BLaER1 treated with 17β-estradiol and CSF1 and Interleukin-3, amounts not matched to agents 10 nM and 100 nM (cell line): ENCODE measurements around the gene ATXN2.
"Not testable (repeated sequence)": the region's sequence is repeated elsewhere in the genome, so short reads cannot be mapped to it uniquely, and the experiment has no call there.

Source experiments
- H3K27ac ChIP-seq, 11 experiments: shearing (Covaris generic); formaldehyde crosslinking; 2 replicates each; pipeline ENCODE4 v1.8.1; 2022
- H3K27me3 ChIP-seq, 11 experiments: shearing (Covaris generic); formaldehyde crosslinking; 2 replicates each; pipeline ENCODE4 v1.8.1; 2022
- H3K36me3 ChIP-seq, 11 experiments: shearing (Covaris generic); formaldehyde crosslinking; 2 replicates each; pipeline ENCODE4 v1.8.1; 2022
- H3K4me1 ChIP-seq, 10 experiments: shearing (Covaris generic); formaldehyde crosslinking; 2 replicates each; pipeline ENCODE4 v1.8.1; 2022
- H3K4me2 ChIP-seq, 11 experiments: shearing (Covaris generic); formaldehyde crosslinking; 2 replicates each; pipeline ENCODE4 v1.8.1; 2022
- H3K4me3 ChIP-seq, 10 experiments: shearing (Covaris generic); formaldehyde crosslinking; 2 replicates each; pipeline ENCODE4 v1.8.1; 2022
- H3K9ac ChIP-seq, 11 experiments: shearing (Covaris generic); formaldehyde crosslinking; 2 replicates each; pipeline ENCODE4 v1.8.1; 2022
- H3K9me3 ChIP-seq, 11 experiments: shearing (Covaris generic); formaldehyde crosslinking; replicated peaks in 1 of 11; 2 replicates each; pipeline ENCODE4 v1.8.1; 2022
- H4K20me1 ChIP-seq, 11 experiments: shearing (Covaris generic); formaldehyde crosslinking; 2 replicates each; pipeline ENCODE4 v1.8.1; 2022
- Cebpa-rat ChIP-seq, 11 experiments: shearing (Covaris generic); IDR thresholded peaks; 2 replicates each; pipeline ENCODE4 v1.8.1; 2022

The ATXN2 gene

DNA sequence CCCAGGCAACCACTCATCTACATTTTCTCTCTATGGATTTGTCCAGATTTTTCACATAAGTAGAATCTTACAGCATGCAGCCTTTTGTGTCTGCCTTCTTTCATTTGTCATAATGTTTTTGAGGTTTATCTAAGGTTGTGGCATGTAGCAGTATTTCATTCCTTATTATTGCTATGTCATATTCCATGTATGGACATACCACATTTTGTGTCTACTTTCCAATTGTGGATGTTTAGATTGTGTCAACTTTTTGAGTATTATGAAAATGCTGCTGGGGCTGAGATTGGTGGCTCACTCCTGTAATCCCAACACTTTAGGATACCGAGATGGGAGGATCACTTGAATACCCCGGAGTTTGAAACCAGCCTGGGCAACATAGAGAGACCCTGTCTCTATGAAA, 3.2 kb upstream of the ATXN2 start:
- no peak overlapping the region for H3K4me2 ChIP-seq
- no peaks in the 10 kb centered on the region for H3K36me3 ChIP-seq
- H3K27ac ChIP-seq = no peak overlapping the region
- no peaks in the 10 kb centered on the region for H3K27me3 ChIP-seq
- TF ChIP-seq Cebpa-rat (IDR thresholded peaks at IDR 0.05) = no peak
- no peak overlapping the region for H3K4me3 ChIP-seq
- peaks cover 8 to 15% (median 12%) of the 10 kb centered on the region in 10 experiments for H3K4me1 ChIP-seq
- no peak overlapping the region for H3K9ac ChIP-seq
- peaks cover 0 to 7% (median 0%) of the 10 kb centered on the region in 11 experiments; a peak in 3 of 22 replicates for H3K9me3 ChIP-seq
- H4K20me1 ChIP-seq = peaks cover 3 to 12% (median 7%) of the 10 kb centered on the region in 11 experiments; a peak in 15 of 22 replicates

DNA sequence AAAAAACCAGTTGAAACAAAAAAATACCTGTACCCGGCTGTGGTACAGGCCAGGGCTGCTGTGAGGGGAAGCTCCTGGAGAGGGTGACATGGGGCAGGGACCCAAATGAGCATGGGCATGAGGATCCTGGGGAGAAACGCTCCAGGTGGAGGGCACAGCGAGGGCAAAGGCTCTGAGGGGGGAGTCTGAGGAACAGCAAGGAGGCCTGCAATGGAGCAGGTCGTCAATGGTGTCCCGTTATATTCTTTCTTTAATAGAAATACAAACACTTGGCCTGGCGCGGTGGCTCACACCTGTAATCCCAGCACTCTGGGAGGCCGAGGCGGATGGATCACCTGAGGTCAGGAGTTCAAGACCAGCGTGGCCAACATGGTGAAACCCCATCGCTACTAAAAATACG, 1.9 kb upstream of the ATXN2 start:
- H3K4me1 ChIP-seq = peaks cover 17 to 23% (median 21%) of the 10 kb centered on the region in 10 experiments
- H3K4me2 ChIP-seq = peak overlapping the region in 2 of 11 experiments; percentile 95; a peak in 2 of 22 replicates
- H3K27ac ChIP-seq, H3K9me3 ChIP-seq, H3K4me3 ChIP-seq, H3K36me3 ChIP-seq, H3K27me3 ChIP-seq, H3K9ac ChIP-seq: not testable (repeated sequence)
- H4K20me1 ChIP-seq = peaks cover 16 to 26% (median 20%) of the 10 kb centered on the region in 11 experiments

DNA sequence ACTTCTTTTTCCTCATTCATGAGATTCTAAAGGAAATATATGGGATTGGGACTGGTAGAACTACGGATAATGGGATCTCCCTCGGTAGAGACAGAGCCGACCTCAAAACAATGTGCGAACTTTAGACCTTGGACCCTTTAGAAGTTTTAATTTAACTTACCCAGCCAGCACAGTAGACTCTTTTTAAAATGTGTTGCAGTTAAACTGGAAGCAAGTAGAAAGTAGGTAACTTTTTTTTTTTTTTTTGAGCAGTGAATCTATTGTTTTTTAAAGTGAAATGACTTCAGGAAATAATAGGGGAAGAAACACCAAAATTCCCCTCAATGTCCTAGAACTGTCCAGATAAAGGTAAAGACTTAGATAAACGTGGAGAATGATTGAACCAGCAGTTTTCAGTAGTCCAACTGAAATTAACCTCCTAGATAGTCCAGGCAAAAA, 1.1 kb upstream of the ATXN2 start:
- Histone ChIP-seq H3K9ac (peak overlapping the region; percentile 98 to 99 (median 99)), H3K27me3 (no peaks in the 10 kb centered on the region), H4K20me1 (peaks cover 24 to 34% (median 28%) of the 10 kb centered on the region in 11 experiments), H3K4me3 (peak overlapping the region; percentile 81 to 100 (median 94)), H3K4me2 (peak overlapping the region; percentile 90 to 99 (median 95)), H3K9me3 (peaks cover 0 to 7% (median 0%) of the 10 kb centered on the region in 11 experiments; a peak in 3 of 22 replicates), H3K27ac (peak overlapping the region; percentile 98 to 100 (median 99); a peak in 21 of 22 replicates), H3K36me3 (peaks cover 0 to 3% (median 0%) of the 10 kb centered on the region in 11 experiments; a peak in 4 of 22 replicates), H3K4me1 (peaks cover 24 to 31% (median 29%) of the 10 kb centered on the region in 10 experiments)
- TF ChIP-seq Cebpa-rat (IDR thresholded peaks at IDR 0.05) = no peak

DNA sequence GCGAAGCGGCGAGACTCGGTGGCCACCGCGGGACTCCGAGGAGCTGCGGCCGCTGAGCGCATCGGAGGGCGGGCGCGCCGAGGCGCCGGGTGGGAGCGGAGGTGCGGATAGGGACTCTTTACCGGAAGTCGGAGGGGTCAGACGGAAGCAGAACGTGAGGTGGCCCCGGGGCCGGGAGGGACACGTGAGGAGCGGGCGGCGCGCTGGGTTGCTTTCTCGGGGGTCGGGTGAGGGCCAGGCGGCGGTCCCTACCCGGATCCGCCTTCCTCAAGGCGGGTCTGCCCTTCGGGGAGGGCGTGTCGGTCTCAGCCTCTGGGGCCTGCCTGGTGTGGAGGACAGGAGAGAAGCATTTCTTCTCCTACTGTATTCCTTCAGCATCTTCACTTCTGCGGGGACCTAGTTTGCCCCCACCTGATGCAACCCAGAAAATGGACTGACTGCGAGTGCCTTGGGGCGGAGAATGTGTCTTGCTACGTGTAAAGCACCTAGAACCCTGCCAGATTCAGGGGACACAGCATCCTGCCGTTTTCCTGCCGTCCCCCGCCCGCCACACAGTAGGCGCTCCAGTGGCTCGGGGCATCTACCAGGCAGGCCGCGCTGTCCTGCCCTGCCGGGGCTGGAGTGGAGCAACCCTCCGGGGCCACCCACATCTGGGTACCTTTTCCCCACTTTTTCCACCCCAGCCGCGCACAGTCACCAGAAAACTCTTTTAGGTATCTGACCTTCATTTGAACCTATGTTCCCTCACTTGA, 514 bp upstream of the ATXN2 start:
- Histone ChIP-seq H3K9ac (peak overlapping the region; percentile 98 to 99 (median 99)), H3K4me1 (peaks cover 30 to 37% (median 34%) of the 10 kb centered on the region in 10 experiments), H3K4me2 (peak overlapping the region; percentile 90 to 99 (median 95)), H3K36me3 (peaks cover 0 to 7% (median 0%) of the 10 kb centered on the region in 11 experiments; a peak in 4 of 22 replicates), H4K20me1 (peaks cover 30 to 40% (median 34%) of the 10 kb centered on the region in 11 experiments), H3K9me3 (peaks cover 0 to 7% (median 0%) of the 10 kb centered on the region in 11 experiments; a peak in 3 of 22 replicates), H3K4me3 (peak overlapping the region; percentile 81 to 100 (median 94)), H3K27me3 (no peaks in the 10 kb centered on the region), H3K27ac (peak overlapping the region; percentile 98 to 100 (median 99))
- TF ChIP-seq Cebpa-rat (IDR thresholded peaks at IDR 0.05) = no peak

DNA sequence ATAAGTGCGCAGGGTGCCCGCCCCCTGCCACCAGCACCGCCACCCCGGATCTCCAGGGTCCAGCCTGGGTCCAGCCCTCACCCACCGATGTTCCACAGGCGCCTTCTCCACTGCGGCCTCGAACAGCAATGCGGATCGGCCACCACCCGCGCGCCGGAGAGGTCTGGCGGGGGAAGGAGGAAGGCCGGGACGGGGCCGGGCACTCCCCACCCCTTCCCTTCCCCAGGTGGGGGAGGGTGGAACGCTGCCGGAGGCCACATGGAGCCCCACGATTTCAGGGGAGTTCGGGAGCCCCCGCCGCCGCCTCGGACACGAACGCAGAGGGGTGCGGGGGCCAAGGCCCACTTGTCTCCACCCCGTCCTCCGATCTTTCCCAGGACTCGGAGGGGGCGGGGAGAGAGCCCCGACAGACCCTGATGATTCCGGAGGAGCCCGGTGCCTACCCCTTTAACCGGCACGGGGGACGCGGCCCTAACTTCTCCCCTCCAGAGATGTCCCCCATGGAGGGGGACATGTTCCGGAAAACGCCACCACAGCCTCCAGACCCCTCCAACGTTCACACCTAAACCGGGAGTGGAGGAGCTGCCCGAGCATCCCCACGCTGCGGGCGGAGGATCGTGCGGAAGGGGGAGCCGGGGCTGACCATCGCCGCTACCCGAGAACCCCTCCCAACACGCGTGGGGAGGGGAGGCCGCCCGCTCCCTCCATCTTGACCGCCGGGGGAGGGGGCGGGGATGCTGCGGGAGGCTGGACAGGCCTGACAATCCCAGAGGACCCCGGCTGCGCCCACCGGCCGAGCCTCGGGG, 1.1 kb downstream of the ATXN2 start:
- peaks cover 31 to 50% (median 38%) of the 10 kb centered on the region in 10 experiments for H3K4me1 ChIP-seq
- H3K9me3 ChIP-seq = peaks cover 0 to 7% (median 0%) of the 10 kb centered on the region in 11 experiments; a peak in 3 of 22 replicates
- H3K9ac ChIP-seq = peak overlapping the region; percentile 98 to 99 (median 99)
- H3K27me3 ChIP-seq = no peaks in the 10 kb centered on the region
- H3K27ac ChIP-seq = peak overlapping the region; percentile 98 to 100 (median 99)
- peaks cover 0 to 7% (median 0%) of the 10 kb centered on the region in 11 experiments; a peak in 4 of 22 replicates for H3K36me3 ChIP-seq
- H3K4me3 ChIP-seq = peak overlapping the region; percentile 81 to 100 (median 94)
- H4K20me1 ChIP-seq = peaks cover 46 to 56% (median 50%) of the 10 kb centered on the region in 11 experiments
- peak overlapping the region; percentile 81 to 98 (median 91) for H3K4me2 ChIP-seq
- no peak for TF ChIP-seq Cebpa-rat (IDR thresholded peaks at IDR 0.05)

DNA sequence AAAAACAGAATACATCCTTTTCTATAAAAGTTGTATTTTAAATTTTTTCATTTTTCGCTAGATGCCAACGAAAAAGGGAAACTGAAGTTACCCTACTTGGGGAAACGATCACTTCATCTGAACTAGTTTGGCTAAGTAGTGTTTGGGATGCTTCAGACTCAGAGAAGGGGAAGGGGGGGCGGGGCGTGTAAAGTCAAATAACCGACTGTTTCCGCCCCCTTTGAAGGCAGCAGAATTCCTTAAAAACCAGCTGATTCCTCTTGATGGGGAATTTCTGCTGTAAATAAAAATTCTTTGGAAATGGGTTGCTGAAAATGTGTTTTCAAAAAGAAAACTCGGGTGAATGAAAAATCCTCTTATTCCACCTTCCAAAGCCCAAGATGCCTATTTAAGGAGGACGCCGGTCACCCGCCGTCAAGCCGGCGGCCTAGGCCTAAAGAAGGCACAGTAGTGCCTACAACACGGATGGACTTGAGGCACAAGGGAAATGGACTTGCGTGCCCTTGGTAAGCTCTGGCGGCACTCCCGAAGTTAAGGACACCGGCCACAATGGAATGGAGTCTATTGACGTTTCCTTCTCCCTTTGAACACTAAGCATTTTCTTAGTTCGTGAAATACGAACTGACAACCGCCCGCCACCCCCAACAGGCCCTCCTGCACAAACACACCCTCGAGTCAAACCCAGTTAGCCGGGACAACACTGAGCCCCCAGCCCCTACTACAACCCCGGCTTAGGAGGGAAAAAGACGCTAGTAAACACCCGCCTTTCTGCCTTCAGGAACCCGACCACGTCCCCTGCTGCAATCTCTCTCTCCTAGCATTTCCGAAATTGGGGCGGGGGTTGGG, 1.9 kb downstream of the ATXN2 start:
- peak overlapping the region; percentile 98 to 100 (median 99) for H3K27ac ChIP-seq
- H3K36me3 ChIP-seq = peaks cover 0 to 7% (median 0%) of the 10 kb centered on the region in 11 experiments; a peak in 4 of 22 replicates
- no peaks in the 10 kb centered on the region for H3K27me3 ChIP-seq
- no peak for TF ChIP-seq Cebpa-rat (IDR thresholded peaks at IDR 0.05)
- peaks cover 31 to 51% (median 38%) of the 10 kb centered on the region in 10 experiments for H3K4me1 ChIP-seq
- H3K9me3 ChIP-seq = peaks cover 0 to 7% (median 0%) of the 10 kb centered on the region in 11 experiments; a peak in 1 of 22 replicates
- H4K20me1 ChIP-seq = peaks cover 54 to 64% (median 58%) of the 10 kb centered on the region in 11 experiments
- H3K4me3 ChIP-seq = peak overlapping the region; percentile 81 to 100 (median 94)
- H3K4me2 ChIP-seq = peak overlapping the region; percentile 81 to 98 (median 91)
- H3K9ac ChIP-seq = peak overlapping the region; percentile 98 to 99 (median 99)

DNA sequence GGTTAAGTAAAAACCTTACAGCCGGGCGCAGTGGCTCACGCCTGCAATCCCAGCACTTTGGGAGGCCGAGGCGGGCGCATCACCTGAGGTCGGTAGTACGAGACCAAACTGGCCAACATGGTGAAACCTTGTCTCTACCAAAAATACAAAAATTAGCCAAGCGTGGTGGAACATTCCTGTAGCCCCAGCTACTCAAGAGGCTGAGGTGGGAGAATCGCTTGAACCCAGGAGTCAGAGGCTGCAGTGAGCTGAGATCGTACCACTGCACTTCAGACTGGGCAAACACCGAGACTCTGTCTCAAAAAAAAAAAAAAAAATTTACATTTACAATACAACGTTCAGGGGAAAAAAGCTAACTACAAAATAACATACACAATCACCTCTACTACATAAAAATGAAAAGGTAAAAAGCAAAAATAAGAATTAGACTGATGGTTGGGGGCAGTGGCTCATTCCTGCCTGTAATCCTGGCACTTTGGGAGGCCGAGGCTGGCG, 3.7 kb downstream of the ATXN2 start:
- H4K20me1 ChIP-seq = peaks cover 72 to 82% (median 76%) of the 10 kb centered on the region in 11 experiments
- peak overlapping the region; percentile 81 to 98 (median 91) for H3K4me2 ChIP-seq
- H3K27ac ChIP-seq, H3K27me3 ChIP-seq, H3K9me3 ChIP-seq: not testable (repeated sequence)
- H3K4me1 ChIP-seq = peaks cover 25 to 45% (median 33%) of the 10 kb centered on the region in 10 experiments
- H3K4me3 ChIP-seq = peak overlapping the region in 1 of 10 experiments; percentile 12; a peak in 1 of 20 replicates
- peak overlapping the region in 7 of 11 experiments; percentile 15 to 99 (median 99); a peak in 7 of 22 replicates for H3K9ac ChIP-seq
- H3K36me3 ChIP-seq = peaks cover 0 to 13% (median 6%) of the 10 kb centered on the region in 11 experiments; a peak in 8 of 22 replicates

DNA sequence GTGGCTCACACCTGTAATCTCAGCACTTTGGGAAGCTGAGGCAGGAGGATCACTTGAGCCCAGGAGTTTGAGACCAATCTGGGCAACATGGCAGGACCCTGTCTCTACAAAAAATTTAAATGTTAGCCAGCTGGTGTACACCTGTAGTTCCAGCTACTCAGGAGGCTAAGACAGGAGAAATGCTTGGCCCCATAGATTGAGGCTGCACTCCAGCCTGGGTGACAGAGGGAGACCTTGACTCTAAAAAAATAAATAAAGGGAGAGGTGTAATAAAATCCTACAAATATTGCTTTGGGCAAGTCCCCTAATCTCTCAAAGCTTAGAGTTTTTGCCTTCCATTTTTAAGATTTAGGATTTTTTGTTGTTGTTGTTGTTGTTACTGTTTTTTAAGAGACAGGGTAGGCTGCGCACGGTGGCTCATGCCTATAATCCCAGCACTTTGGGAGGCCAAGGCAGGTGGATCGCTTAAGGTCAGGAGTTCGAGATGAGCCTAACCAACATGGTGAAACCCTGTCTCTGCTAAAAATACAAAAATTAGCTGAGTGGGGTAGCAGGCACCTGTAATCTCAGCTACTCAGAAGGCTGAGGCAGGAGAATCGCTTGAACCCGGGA, 7.6 kb downstream of the ATXN2 start:
- H3K4me2 ChIP-seq, H3K9ac ChIP-seq, H3K27ac ChIP-seq, H3K9me3 ChIP-seq, H3K4me3 ChIP-seq, H3K27me3 ChIP-seq: not testable (repeated sequence)
- Histone ChIP-seq H3K4me1 (peaks cover 15 to 44% (median 24%) of the 10 kb centered on the region in 10 experiments), H4K20me1 (peaks cover 100% of the 10 kb centered on the region in 11 experiments), H3K36me3 (peaks cover 8 to 41% (median 26%) of the 10 kb centered on the region in 11 experiments; a peak in 16 of 22 replicates)
